NT2/D1 (cell line): ENCODE measurements around the gene LYZL4.

Experiments
- DNase-seq: peaks from one replicate; pipeline ENCODE4 v3.0.0-alpha.2; 2011; ENCODE audit warnings: low read depth, low spot score
- H3K27me3 ChIP-seq: 2 replicates; pipeline ENCODE4 v1.6.0; 2011; ENCODE audit warnings: mild to moderate bottlenecking; ENCODE audit not compliant: insufficient read length, insufficient read depth
- H3K36me3 ChIP-seq: 2 replicates; pipeline ENCODE4 v1.6.1; 2011; ENCODE audit warnings: mild to moderate bottlenecking, low read length, mixed read lengths; ENCODE audit not compliant: insufficient read depth, insufficient read length
- H3K4me1 ChIP-seq: 2 replicates; pipeline ENCODE4 v1.5.1; 2011; ENCODE audit not compliant: insufficient read depth, insufficient read length
- H3K4me3 ChIP-seq: 2 replicates; pipeline ENCODE4 v1.5.1; 2011; ENCODE audit warnings: low read depth; ENCODE audit not compliant: insufficient read length
- H3K9ac ChIP-seq: 2 replicates; pipeline ENCODE4 v1.6.0; 2011; ENCODE audit warnings: low read depth; ENCODE audit not compliant: insufficient read length
- H3K9me3 ChIP-seq: 2 replicates; pipeline ENCODE4 v1.5.1; 2011; ENCODE audit warnings: mild to moderate bottlenecking, low read length; ENCODE audit not compliant: insufficient read depth
- SUZ12 ChIP-seq: IDR thresholded peaks from 2 replicates; pipeline ENCODE4 v1.6.1; 2011; ENCODE audit not compliant: insufficient read length, insufficient read depth; ENCODE audit errors: extremely low read depth
- YY1 ChIP-seq: IDR thresholded peaks from 2 replicates; pipeline ENCODE4 v1.6.1; 2011; ENCODE audit not compliant: insufficient read length, insufficient read depth
- ZNF274 ChIP-seq: IDR thresholded peaks from 2 replicates; pipeline ENCODE4 v1.6.1; 2011; ENCODE audit warnings: mild to moderate bottlenecking, low read depth, low read length

Gene LYZL4, protein sequence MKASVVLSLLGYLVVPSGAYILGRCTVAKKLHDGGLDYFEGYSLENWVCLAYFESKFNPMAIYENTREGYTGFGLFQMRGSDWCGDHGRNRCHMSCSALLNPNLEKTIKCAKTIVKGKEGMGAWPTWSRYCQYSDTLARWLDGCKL

DNA sequence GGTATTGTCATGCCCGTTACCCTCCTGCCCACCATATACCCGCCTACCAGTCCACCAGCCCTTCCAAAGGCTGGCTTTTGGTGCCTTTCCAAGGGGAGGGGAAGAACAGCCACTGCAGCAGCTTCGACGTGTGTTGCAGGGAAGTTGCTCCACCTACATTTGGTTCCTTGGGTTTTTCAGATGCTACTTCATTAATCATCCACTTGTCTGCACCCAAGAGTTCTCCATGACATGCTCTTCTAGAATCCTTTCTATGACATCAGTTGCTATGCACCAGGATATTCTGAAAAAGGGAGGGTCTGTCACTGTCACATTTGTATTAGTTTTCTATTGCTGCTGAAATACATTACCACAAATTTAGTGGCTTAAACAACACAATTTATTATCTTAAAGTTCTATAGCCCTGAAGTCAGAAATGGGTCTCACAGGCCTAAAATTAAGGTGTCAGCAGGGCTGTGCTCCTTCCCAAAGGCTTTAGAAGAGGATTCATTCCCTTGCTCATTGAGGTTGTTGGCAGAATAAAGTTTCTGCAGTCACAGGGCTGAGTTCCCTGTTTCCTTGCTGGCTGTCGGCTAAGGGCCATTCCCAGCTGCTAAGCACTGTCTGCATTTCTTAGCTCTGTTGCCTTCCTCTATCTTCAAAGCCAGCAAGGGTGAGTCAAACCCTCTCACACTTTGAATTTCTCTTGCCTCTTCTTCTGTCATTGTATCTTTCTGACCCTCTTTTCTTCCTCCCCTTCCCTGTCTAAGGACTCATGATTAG is at the start of gene LYZL4:
Gene LYZL4, minus strand, starts transcription at position 241 of the 762 bp plus-strand sequence. CDS start 3,359 bp downstream, outside the sequence.
- Histone ChIP-seq H3K27me3 (no peaks in the 10 kb centered on the region), H3K9ac (no peak within 1 kb of the TSS), H3K36me3 (no peaks in the 10 kb centered on the region), H3K4me1 (no peaks in the 10 kb centered on the region), H3K4me3 (no peak within 1 kb of the TSS), H3K9me3 (no peaks in the 10 kb centered on the region)
- no peak for TF ChIP-seq SUZ12
- no peak for TF ChIP-seq ZNF274
- TF ChIP-seq YY1, result no peak
- DNase-seq, result no peak

- no peaks in the 10 kb centered on the region for H3K9me3 ChIP-seq
- H3K9ac ChIP-seq, result no peak overlapping the region
- H3K4me1 ChIP-seq, result no peaks in the 10 kb centered on the region
- no peaks in the 10 kb centered on the region for H3K27me3 ChIP-seq
- TF ChIP-seq ZNF274 (no peak), YY1 (no peak), SUZ12 (no peak)
- no peak overlapping the region for H3K4me3 ChIP-seq
- no peaks in the 10 kb centered on the region for H3K36me3 ChIP-seq
- no peak for DNase-seq
These were observed 48.7 kb upstream of the LYZL4 start for GRCh38 chr3:42459151-42459550.

GRCh38 chr3:42456211-42456610 is 45.8 kb upstream of the LYZL4 start:
- Histone ChIP-seq H3K4me3 (no peak overlapping the region), H3K27me3 (no peaks in the 10 kb centered on the region), H3K9ac (no peak overlapping the region), H3K4me1 (peaks cover 4% of the 10 kb centered on the region), H3K9me3 (no peaks in the 10 kb centered on the region), H3K36me3 (no peaks in the 10 kb centered on the region)
- no peak for DNase-seq
- TF ChIP-seq YY1, result no peak
- TF ChIP-seq SUZ12, result no peak
- TF ChIP-seq ZNF274, result no peak

- TF ChIP-seq ZNF274, result no peak
- no peak for TF ChIP-seq YY1
- no peak for TF ChIP-seq SUZ12
- no peak for DNase-seq
- H3K9ac ChIP-seq, result no peak overlapping the region
These were observed 41.3 kb upstream of the LYZL4 start for GRCh38 chr3:42451546-42452230.

GRCh38 chr3:42451116-42451515 is 40.7 kb upstream of the LYZL4 start:
- Histone ChIP-seq H3K27me3 (no peaks in the 10 kb centered on the region), H3K36me3 (no peaks in the 10 kb centered on the region), H3K4me1 (peaks cover 15% of the 10 kb centered on the region), H3K9me3 (no peaks in the 10 kb centered on the region), H3K4me3 (no peak overlapping the region), H3K9ac (no peak overlapping the region)
- TF ChIP-seq SUZ12, result no peak
- TF ChIP-seq ZNF274, result no peak
- DNase-seq, result no peak

More at GRCh38 chr3:42451546-42452230, 41.3 kb upstream of the LYZL4 start:
- Histone ChIP-seq H3K27me3 (no peaks in the 10 kb centered on the region), H3K4me3 (no peak overlapping the region), H3K4me1 (peaks cover 15% of the 10 kb centered on the region), H3K9me3 (no peaks in the 10 kb centered on the region), H3K36me3 (no peaks in the 10 kb centered on the region)

DNA sequence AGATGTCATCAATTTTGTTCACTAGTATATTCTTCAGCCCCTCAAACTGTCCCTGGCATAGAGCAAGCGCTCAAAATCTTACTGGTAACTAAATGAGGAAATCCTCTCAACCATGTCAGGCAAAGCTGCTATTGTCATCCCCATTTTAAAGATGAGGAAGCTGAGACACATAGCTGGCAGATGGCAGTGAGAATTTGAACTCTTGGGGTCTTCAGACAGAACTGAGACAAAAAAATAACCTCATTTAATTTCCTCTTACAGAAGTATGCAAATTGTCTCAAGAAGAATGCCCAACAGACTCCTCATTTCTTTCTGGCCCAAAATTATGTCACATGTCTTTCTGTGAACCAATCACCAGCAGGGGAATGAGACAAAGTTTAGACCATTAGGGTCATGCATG is 40.2 kb upstream of the LYZL4 start:
- DNase-seq, result no peak
- no peak overlapping the region for H3K4me3 ChIP-seq
- no peaks in the 10 kb centered on the region for H3K36me3 ChIP-seq
- H3K9ac ChIP-seq, result no peak overlapping the region
- no peak for TF ChIP-seq YY1
- TF ChIP-seq ZNF274, result no peak
- TF ChIP-seq SUZ12, result no peak
- no peaks in the 10 kb centered on the region for H3K27me3 ChIP-seq
- H3K4me1 ChIP-seq, result peaks cover 15% of the 10 kb centered on the region
- no peaks in the 10 kb centered on the region; the same call in 1 of the 2 replicates for H3K9me3 ChIP-seq

DNA sequence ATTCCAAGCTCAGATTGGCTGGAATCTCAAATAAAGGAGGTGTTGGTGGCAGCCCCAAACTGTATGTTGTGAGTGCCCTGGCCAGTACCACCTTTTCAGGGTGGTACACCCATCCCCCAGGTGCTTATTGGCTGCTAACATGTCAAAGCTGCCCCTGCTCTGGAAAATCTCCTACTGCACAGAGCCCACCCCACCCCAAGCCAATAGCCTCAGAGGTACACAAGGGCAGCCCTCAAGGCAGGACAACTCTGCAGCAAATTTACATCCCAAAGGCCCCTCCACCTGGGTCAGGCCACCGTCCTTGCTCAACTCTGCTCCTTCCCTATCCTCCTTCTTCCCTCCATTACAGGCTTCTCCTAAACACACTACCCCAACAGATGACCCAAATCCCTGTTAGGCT is 37.1 kb upstream of the LYZL4 start:
- no peak for DNase-seq
- TF ChIP-seq YY1, result no peak
- no peak for TF ChIP-seq SUZ12
- no peak for TF ChIP-seq ZNF274

More for the DNA sequence above, 37.1 kb upstream of the LYZL4 start:
- H3K4me3 ChIP-seq, result no peak overlapping the region
- H3K27me3 ChIP-seq, result no peaks in the 10 kb centered on the region
- no peak overlapping the region for H3K9ac ChIP-seq
- peaks cover 15% of the 10 kb centered on the region for H3K4me1 ChIP-seq
- H3K9me3 ChIP-seq, result peaks cover 4% of the 10 kb centered on the region; the same call in 1 of the 2 replicates
- no peaks in the 10 kb centered on the region for H3K36me3 ChIP-seq
